Measurements from ENCODE around the gene TMPRSS4.

TMPRSS4 gene

DNA sequence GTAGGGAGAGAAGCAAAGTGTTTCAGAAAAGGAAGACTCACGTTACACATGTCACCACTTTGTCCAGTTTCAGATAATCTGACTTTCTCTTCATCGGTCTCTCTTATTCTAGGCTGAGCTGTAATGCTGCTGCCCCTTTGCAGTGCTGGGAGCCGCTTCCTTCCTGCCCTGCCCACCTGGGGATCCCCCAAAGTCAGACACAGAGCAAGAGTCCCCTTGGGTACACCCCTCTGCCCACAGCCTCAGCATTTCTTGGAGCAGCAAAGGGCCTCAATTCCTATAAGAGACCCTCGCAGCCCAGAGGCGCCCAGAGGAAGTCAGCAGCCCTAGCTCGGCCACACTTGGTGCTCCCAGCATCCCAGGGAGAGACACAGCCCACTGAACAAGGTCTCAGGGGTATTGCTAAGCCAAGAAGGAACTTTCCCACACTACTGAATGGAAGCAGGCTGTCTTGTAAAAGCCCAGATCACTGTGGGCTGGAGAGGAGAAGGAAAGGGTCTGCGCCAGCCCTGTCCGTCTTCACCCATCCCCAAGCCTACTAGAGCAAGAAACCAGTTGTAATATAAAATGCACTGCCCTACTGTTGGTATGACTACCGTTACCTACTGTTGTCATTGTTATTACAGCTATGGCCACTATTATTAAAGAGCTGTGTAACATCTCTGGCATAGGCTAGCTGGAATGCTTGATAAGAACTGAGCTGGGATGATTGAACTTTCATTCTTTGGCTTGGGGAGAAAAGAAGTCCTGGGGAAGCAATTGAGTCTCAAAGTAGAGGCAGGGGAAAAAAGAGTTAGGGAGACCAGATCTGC is 41.1 kb downstream of the TMPRSS4 start:
- no peaks in the 10 kb centered on the region for H3K9me3 ChIP-seq (ENCODE audit: control insufficient read depth in 1 of 2, low read length in 2 of 2)
- no peak overlapping the region for H3K27ac ChIP-seq (ENCODE audit: low read depth, low read length)
- no peak overlapping the region for H3K4me3 ChIP-seq (ENCODE audit: low read depth in 1 of 2, low read length in 2 of 2)
- H3K27me3 ChIP-seq (ENCODE audit: control insufficient read depth in 1 of 2, insufficient read depth in 2 of 2, low read length in 2 of 2): peaks cover 0 to 4% of the 10 kb centered on the region in 2 donors
- no peaks in the 10 kb centered on the region for H3K4me1 ChIP-seq (ENCODE audit: control insufficient read depth in 1 of 2, insufficient read depth in 2 of 2, low read length in 2 of 2)
- peaks cover 13 to 61% of the 10 kb centered on the region in 2 donors for H3K36me3 ChIP-seq (ENCODE audit: control insufficient read depth in 1 of 2, insufficient read depth in 2 of 2, low read length in 2 of 2)
- no peak overlapping the region for H3K9ac ChIP-seq (ENCODE audit: low read depth in 1 of 2, low read length in 2 of 2)

- Histone ChIP-seq H3K36me3 (ENCODE audit: control insufficient read depth in 1 of 2, insufficient read depth in 2 of 2, low read length in 2 of 2) (peaks cover 9 to 46% of the 10 kb centered on the region in 2 donors), H3K4me1 (ENCODE audit: control insufficient read depth in 1 of 2, insufficient read depth in 2 of 2, low read length in 2 of 2) (no peaks in the 10 kb centered on the region), H3K9me3 (ENCODE audit: control insufficient read depth in 1 of 2, low read length in 2 of 2) (no peaks in the 10 kb centered on the region), H3K27ac (ENCODE audit: low read depth, low read length) (no peak overlapping the region), H3K9ac (ENCODE audit: low read depth in 1 of 2, low read length in 2 of 2) (no peak overlapping the region), H3K27me3 (ENCODE audit: control insufficient read depth in 1 of 2, insufficient read depth in 2 of 2, low read length in 2 of 2) (peaks cover 0 to 4% of the 10 kb centered on the region in 2 donors), H3K4me3 (ENCODE audit: low read depth in 1 of 2, low read length in 2 of 2) (no peak overlapping the region)
Observed at GRCh38 chr11:118120793-118121192, 43.9 kb downstream of the TMPRSS4 start.

- H3K36me3 ChIP-seq (ENCODE audit: control insufficient read depth in 1 of 2, insufficient read depth in 2 of 2, low read length in 2 of 2): peaks cover under 1 to 22% of the 10 kb centered on the region in 2 donors
- H3K9me3 ChIP-seq (ENCODE audit: control insufficient read depth in 1 of 2, low read length in 2 of 2): no peaks in the 10 kb centered on the region
- no peak overlapping the region for H3K4me3 ChIP-seq (ENCODE audit: low read depth in 1 of 2, low read length in 2 of 2)
- no peak overlapping the region for H3K9ac ChIP-seq (ENCODE audit: low read depth in 1 of 2, low read length in 2 of 2)
- no peaks in the 10 kb centered on the region for H3K4me1 ChIP-seq (ENCODE audit: control insufficient read depth in 1 of 2, insufficient read depth in 2 of 2, low read length in 2 of 2)
- no peak overlapping the region for H3K27ac ChIP-seq (ENCODE audit: low read depth, low read length)
- H3K27me3 ChIP-seq (ENCODE audit: control insufficient read depth in 1 of 2, insufficient read depth in 2 of 2, low read length in 2 of 2): no peaks in the 10 kb centered on the region
Observed at GRCh38 chr11:118124929-118125535, 48.2 kb downstream of the TMPRSS4 start.

- Histone ChIP-seq H3K9me3 (ENCODE audit: control insufficient read depth in 1 of 2, low read length in 2 of 2) (no peaks in the 10 kb centered on the region), H3K4me1 (ENCODE audit: control insufficient read depth in 1 of 2, insufficient read depth in 2 of 2, low read length in 2 of 2) (no peaks in the 10 kb centered on the region), H3K9ac (ENCODE audit: low read depth in 1 of 2, low read length in 2 of 2) (no peak overlapping the region), H3K4me3 (ENCODE audit: low read depth in 1 of 2, low read length in 2 of 2) (no peak overlapping the region), H3K27ac (ENCODE audit: low read depth, low read length) (no peak overlapping the region), H3K36me3 (ENCODE audit: control insufficient read depth in 1 of 2, insufficient read depth in 2 of 2, low read length in 2 of 2) (peaks cover 0 to 15% of the 10 kb centered on the region in 2 donors), H3K27me3 (ENCODE audit: control insufficient read depth in 1 of 2, insufficient read depth in 2 of 2, low read length in 2 of 2) (no peaks in the 10 kb centered on the region)
Observed at GRCh38 chr11:118126082-118126838, 49.4 kb downstream of the TMPRSS4 start.

DNA sequence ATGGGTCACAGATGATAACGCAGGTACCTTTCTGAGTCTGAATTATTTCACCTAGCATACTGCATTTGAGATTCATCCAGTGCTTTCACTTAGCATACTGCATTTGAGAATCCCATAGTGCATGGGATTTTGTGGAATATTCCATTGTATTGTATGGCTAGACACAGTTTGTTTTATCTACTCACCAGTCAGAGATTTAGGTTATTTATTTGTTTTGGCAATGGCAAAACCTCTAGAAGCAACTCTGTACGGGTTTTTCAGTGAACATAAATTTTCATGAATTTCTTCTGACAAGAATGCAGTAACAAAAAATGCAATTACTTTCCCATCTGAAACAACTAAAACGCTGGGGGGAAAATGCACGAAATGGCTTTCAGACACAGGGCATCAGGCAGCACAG is 51.4 kb downstream of the TMPRSS4 start:
- peaks cover 0 to 10% of the 10 kb centered on the region in 2 donors for H3K36me3 ChIP-seq (ENCODE audit: control insufficient read depth in 1 of 2, insufficient read depth in 2 of 2, low read length in 2 of 2)
- no peaks in the 10 kb centered on the region for H3K4me1 ChIP-seq (ENCODE audit: control insufficient read depth in 1 of 2, insufficient read depth in 2 of 2, low read length in 2 of 2)
- no peak overlapping the region for H3K9ac ChIP-seq (ENCODE audit: low read depth in 1 of 2, low read length in 2 of 2)
- H3K27ac ChIP-seq (ENCODE audit: low read depth, low read length): no peak overlapping the region
- no peaks in the 10 kb centered on the region for H3K9me3 ChIP-seq (ENCODE audit: control insufficient read depth in 1 of 2, low read length in 2 of 2)
- H3K4me3 ChIP-seq (ENCODE audit: low read depth in 1 of 2, low read length in 2 of 2): no peak overlapping the region
- no peaks in the 10 kb centered on the region for H3K27me3 ChIP-seq (ENCODE audit: control insufficient read depth in 1 of 2, insufficient read depth in 2 of 2, low read length in 2 of 2)

- peaks cover 0 to 10% of the 10 kb centered on the region in 2 donors for H3K36me3 ChIP-seq (ENCODE audit: control insufficient read depth in 1 of 2, insufficient read depth in 2 of 2, low read length in 2 of 2)
- H3K4me1 ChIP-seq (ENCODE audit: control insufficient read depth in 1 of 2, insufficient read depth in 2 of 2, low read length in 2 of 2): no peaks in the 10 kb centered on the region
- no peaks in the 10 kb centered on the region for H3K27me3 ChIP-seq (ENCODE audit: control insufficient read depth in 1 of 2, insufficient read depth in 2 of 2, low read length in 2 of 2)
- H3K4me3 ChIP-seq (ENCODE audit: low read depth in 1 of 2, low read length in 2 of 2): no peak overlapping the region
- H3K27ac ChIP-seq (ENCODE audit: low read depth, low read length): no peak overlapping the region
- H3K9me3 ChIP-seq (ENCODE audit: control insufficient read depth in 1 of 2, low read length in 2 of 2): no peaks in the 10 kb centered on the region
- no peak overlapping the region for H3K9ac ChIP-seq (ENCODE audit: low read depth in 1 of 2, low read length in 2 of 2)
Observed at GRCh38 chr11:118128721-118129470, 52.0 kb downstream of the TMPRSS4 start.

GRCh38 chr11:118129471-118130172 is 52.7 kb downstream of the TMPRSS4 start:
- H3K27ac ChIP-seq (ENCODE audit: low read depth, low read length): no peak overlapping the region
- peaks cover 0 to 10% of the 10 kb centered on the region in 2 donors for H3K36me3 ChIP-seq (ENCODE audit: control insufficient read depth in 1 of 2, insufficient read depth in 2 of 2, low read length in 2 of 2)
- no peak overlapping the region for H3K9ac ChIP-seq (ENCODE audit: low read depth in 1 of 2, low read length in 2 of 2)
- no peaks in the 10 kb centered on the region for H3K27me3 ChIP-seq (ENCODE audit: control insufficient read depth in 1 of 2, insufficient read depth in 2 of 2, low read length in 2 of 2)
- no peak overlapping the region for H3K4me3 ChIP-seq (ENCODE audit: low read depth in 1 of 2, low read length in 2 of 2)
- H3K9me3 ChIP-seq (ENCODE audit: control insufficient read depth in 1 of 2, low read length in 2 of 2): no peaks in the 10 kb centered on the region
- H3K4me1 ChIP-seq (ENCODE audit: control insufficient read depth in 1 of 2, insufficient read depth in 2 of 2, low read length in 2 of 2): no peaks in the 10 kb centered on the region

DNA sequence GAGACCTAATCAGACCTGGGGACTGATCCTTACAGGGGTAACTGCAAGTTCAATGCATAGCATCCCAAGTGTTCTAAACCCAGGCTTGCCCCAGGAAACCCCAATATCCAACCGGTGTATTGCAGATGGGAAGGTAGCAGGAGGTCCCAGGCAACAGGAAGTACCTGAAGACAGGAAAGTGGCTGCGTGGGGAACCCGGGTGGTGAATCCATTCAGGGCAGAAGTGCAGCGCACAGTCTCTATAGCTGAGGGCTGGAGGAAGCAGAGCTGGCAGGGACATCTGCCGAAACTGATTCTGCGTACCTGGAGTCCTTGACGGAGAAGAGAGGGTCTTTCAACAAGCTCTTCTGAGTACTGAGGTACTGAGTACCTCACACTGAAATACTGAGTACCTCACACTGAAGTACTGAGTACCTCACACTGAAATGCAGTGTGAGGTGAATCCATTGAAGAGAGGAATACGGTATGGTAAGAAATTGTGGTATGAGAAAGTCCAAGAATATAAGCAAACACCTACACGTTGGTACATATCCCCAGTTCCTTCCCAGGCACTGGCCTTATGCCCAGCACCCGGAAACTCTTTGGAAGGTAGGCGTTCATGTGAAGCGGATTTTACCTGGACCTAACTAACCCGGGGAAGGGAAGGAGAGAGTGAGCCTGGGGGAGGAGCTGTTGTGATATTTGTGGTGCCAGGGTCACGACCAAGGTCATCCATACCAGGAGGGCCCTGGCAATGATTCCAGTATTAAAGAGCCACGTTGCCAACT is 55.7 kb downstream of the TMPRSS4 start:
- Histone ChIP-seq H3K9ac (ENCODE audit: low read depth in 1 of 2, low read length in 2 of 2) (no peak overlapping the region), H3K9me3 (ENCODE audit: control insufficient read depth in 1 of 2, low read length in 2 of 2) (no peaks in the 10 kb centered on the region), H3K4me1 (ENCODE audit: control insufficient read depth in 1 of 2, insufficient read depth in 2 of 2, low read length in 2 of 2) (no peaks in the 10 kb centered on the region), H3K27me3 (ENCODE audit: control insufficient read depth in 1 of 2, insufficient read depth in 2 of 2, low read length in 2 of 2) (no peaks in the 10 kb centered on the region), H3K4me3 (ENCODE audit: low read depth in 1 of 2, low read length in 2 of 2) (no peak overlapping the region), H3K36me3 (ENCODE audit: control insufficient read depth in 1 of 2, insufficient read depth in 2 of 2, low read length in 2 of 2) (no peaks in the 10 kb centered on the region), H3K27ac (ENCODE audit: low read depth, low read length) (no peak overlapping the region)

DNA sequence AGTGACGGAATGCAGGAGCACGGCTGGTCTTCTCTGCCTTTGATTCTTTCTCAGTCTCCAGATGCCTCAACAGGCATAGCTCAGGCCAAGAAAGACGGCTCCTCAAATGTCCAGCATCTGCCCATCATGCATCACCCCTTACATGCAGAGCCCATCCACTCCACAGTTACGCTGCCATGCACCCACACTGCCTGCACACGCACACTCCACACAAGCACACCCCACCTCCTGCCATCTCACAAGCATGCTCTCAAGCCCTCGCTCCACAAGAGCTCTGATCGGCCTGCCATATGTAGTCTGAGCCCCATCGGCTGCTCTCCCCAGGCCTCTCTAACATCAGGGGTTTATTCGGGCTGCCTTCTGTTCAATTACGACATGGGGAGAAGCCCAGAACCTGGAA is 56.9 kb downstream of the TMPRSS4 start:
- no peaks in the 10 kb centered on the region for H3K9me3 ChIP-seq (ENCODE audit: control insufficient read depth in 1 of 2, low read length in 2 of 2)
- no peak overlapping the region for H3K9ac ChIP-seq (ENCODE audit: low read depth in 1 of 2, low read length in 2 of 2)
- H3K27ac ChIP-seq (ENCODE audit: low read depth, low read length): no peak overlapping the region
- no peaks in the 10 kb centered on the region for H3K36me3 ChIP-seq (ENCODE audit: control insufficient read depth in 1 of 2, insufficient read depth in 2 of 2, low read length in 2 of 2)
- no peaks in the 10 kb centered on the region for H3K4me1 ChIP-seq (ENCODE audit: control insufficient read depth in 1 of 2, insufficient read depth in 2 of 2, low read length in 2 of 2)
- H3K27me3 ChIP-seq (ENCODE audit: control insufficient read depth in 1 of 2, insufficient read depth in 2 of 2, low read length in 2 of 2): no peaks in the 10 kb centered on the region
- no peak overlapping the region for H3K4me3 ChIP-seq (ENCODE audit: low read depth in 1 of 2, low read length in 2 of 2)
